Activated T-cell treated with anti-CD3 and anti-CD28 coated beads, Interleukin-2, amount 50 U/mL, for 4 hours (primary cell): ENCODE data around the gene MSMP. TPM values are rescaled to one million over a fixed set of nuclear protein-coding genes. Genes with fewer than 3 reads are reported as not detected.
A peak's percentile ranks its signal among the peaks of the same experiment; 100 is the strongest.

Experiments
- ATAC-seq, 2 donors: fragments of 200-7000 bp; cut with Tn5 transposase; one replicate each; pipeline ENCODE4 v1.10.0; 2021
- DNase-seq: peaks from one replicate; pipeline ENCODE4 v3.0.0-alpha.2; 2020
- H3K27me3 Mint-ChIP-seq: one replicate; pipeline ENCODE4 v1.8.0; 2021; ENCODE audit warnings: low read depth, mixed read lengths
- H3K36me3 Mint-ChIP-seq: one replicate; pipeline ENCODE4 v1.8.0; 2022; ENCODE audit warnings: mixed read lengths; ENCODE audit not compliant: insufficient read depth
- H3K4me1 Mint-ChIP-seq: one replicate; pipeline ENCODE4 v1.8.0; 2021; ENCODE audit warnings: low read depth, mixed read lengths
- H3K4me3 Mint-ChIP-seq: one replicate; pipeline ENCODE4 v1.8.0; 2021; ENCODE audit warnings: mild to moderate bottlenecking, moderate library complexity, mixed read lengths
- H3K9me3 Mint-ChIP-seq: one replicate; pipeline ENCODE4 v1.8.0; 2021; ENCODE audit warnings: mixed read lengths
- total RNA-seq, 3 donors: library from RNA; stranded (reverse); gene quantifications; one replicate each; pipeline ENCODE4 v1.2.1, GENCODE V29; 2021

Gene MSMP
- total RNA-seq, 3 donors from 2014 or later = 0.84 to 1.4 (median 0.86) TPM

DNA sequence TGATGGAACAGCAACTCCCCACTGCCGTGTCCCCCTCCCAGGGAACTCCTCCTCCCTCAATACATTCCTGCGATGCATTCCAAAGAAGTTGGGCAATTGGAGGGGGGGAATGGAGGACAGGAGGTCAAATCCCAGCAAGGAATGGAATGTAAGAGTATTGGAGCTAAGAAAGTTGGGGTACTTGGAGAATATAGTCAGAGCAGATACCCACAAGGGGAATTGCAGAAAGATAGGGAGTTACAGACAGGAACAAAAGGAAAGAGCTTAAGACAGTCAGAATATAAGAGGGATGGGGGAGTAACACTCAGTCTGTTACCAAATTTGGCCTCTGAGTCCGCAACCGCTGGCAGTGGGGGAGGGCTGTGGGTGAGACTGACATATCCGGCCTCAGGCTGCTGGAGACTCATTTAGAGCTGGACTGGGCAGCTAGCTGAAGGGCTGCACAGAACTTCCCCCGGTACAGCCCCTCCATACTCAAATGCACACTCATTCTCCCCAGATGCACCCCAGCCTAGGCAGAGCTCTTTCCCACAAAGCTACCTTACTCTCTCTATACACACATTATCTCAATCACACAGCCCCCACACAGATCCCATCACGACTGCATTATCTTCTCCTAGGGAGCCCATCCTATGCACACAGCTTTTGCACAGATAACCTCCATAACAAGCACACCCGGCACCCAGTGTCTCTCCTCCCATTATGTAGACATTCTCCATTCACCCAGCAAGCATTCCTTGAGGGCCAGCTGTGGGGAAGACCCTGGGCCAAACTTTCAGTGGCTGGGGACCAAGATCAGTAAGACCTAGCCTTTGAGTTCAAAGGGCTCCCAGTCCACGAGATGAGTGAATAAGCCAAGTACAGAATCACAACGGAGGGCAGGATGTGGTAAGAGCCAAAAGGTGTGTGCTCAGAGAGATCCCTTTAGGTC lies 25.8 kb downstream of the MSMP start:
- no peak for DNase-seq
- peaks cover 21% of the 10 kb centered on the region for H3K36me3 Mint-ChIP-seq

DNA sequence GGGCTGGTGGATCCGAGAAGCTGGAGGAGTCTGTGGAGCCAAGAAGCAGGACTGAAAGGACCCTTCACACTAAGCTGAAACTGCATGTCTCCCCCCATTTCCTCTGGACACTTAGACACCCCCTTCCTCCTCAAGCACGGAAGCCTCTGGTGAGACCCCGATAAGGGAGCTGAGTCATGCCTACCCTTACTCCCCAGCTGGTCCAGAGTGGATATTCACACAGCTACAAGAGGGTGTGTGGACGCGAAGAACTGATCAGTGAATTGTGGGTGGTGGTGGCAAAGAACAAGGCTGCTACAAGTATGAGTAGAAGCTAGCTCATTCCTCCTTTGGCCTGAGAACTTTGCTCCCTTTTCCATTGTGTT lies 26.4 kb downstream of the MSMP start:
- H3K4me1 Mint-ChIP-seq = peaks cover 5% of the 10 kb centered on the region
- no peaks in the 10 kb centered on the region for H3K27me3 Mint-ChIP-seq
- no peak for DNase-seq
- H3K36me3 Mint-ChIP-seq = peaks cover 24% of the 10 kb centered on the region
- H3K9me3 Mint-ChIP-seq = no peaks in the 10 kb centered on the region
- H3K4me3 Mint-ChIP-seq = peak overlapping the region; percentile 9
- ATAC-seq = no peak

More for the DNA sequence above, 25.8 kb downstream of the MSMP start:
- peaks cover 11% of the 10 kb centered on the region for H3K4me1 Mint-ChIP-seq
- H3K4me3 Mint-ChIP-seq = no peak overlapping the region
- no peak for ATAC-seq
- no peaks in the 10 kb centered on the region for H3K27me3 Mint-ChIP-seq
- H3K9me3 Mint-ChIP-seq = no peaks in the 10 kb centered on the region

DNA sequence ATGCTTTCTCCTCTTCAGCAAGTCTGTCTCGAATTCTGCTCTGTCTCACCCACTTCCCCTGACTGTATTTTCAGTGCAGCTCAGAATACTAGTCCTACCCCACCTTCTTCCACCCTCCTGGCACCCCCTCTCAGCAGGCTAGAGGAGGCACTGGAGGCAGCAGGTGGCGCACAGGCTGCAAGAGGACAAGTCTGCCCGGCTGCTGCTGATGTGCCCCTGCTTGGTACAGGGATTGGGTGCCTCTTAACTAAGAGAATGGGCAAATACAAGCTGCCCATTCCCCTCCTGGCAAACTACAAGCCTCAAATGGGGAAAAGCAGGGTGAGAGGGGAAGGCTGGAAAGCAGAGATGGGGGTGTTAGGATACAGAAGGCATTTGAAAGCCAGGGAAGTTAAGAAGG lies 27.1 kb downstream of the MSMP start:
- DNase-seq (peak; percentile 28), ATAC-seq (peak; percentile 32 to 35)

GRCh38 chr9:35725362-35725761 lies 28.7 kb downstream of the MSMP start:
- DNase-seq = no peak
- no peaks in the 10 kb centered on the region for H3K27me3 Mint-ChIP-seq
- no peak overlapping the region for H3K4me3 Mint-ChIP-seq
- no peaks in the 10 kb centered on the region for H3K9me3 Mint-ChIP-seq
- no peak for ATAC-seq
- H3K36me3 Mint-ChIP-seq = peaks cover 41% of the 10 kb centered on the region
- peaks cover 4% of the 10 kb centered on the region for H3K4me1 Mint-ChIP-seq

More for the DNA sequence above, 27.1 kb downstream of the MSMP start:
- Mint-ChIP-seq H3K9me3 (no peaks in the 10 kb centered on the region), H3K4me1 (peaks cover 4% of the 10 kb centered on the region), H3K36me3 (peaks cover 30% of the 10 kb centered on the region), H3K27me3 (no peaks in the 10 kb centered on the region), H3K4me3 (peak overlapping the region; percentile 40)

GRCh38 chr9:35723908-35724307 lies 30.2 kb downstream of the MSMP start:
- Mint-ChIP-seq H3K4me3 (no peak overlapping the region), H3K27me3 (no peaks in the 10 kb centered on the region), H3K36me3 (peaks cover 51% of the 10 kb centered on the region), H3K9me3 (no peaks in the 10 kb centered on the region), H3K4me1 (peaks cover 4% of the 10 kb centered on the region)
- DNase-seq (no peak), ATAC-seq (no peak)

- Mint-ChIP-seq H3K9me3 (no peaks in the 10 kb centered on the region), H3K4me1 (peaks cover 4% of the 10 kb centered on the region), H3K4me3 (no peak overlapping the region), H3K36me3 (peaks cover 53% of the 10 kb centered on the region), H3K27me3 (no peaks in the 10 kb centered on the region)
- no peak for DNase-seq
- no peak for ATAC-seq
Observed at GRCh38 chr9:35723426-35723825, 30.6 kb downstream of the MSMP start.

- H3K27me3 Mint-ChIP-seq = no peaks in the 10 kb centered on the region
- DNase-seq (no peak), ATAC-seq (no peak)
- peaks cover 74% of the 10 kb centered on the region for H3K36me3 Mint-ChIP-seq
- peaks cover 1% of the 10 kb centered on the region for H3K4me1 Mint-ChIP-seq
- no peak overlapping the region for H3K4me3 Mint-ChIP-seq
- H3K9me3 Mint-ChIP-seq = no peaks in the 10 kb centered on the region
Observed at GRCh38 chr9:35719546-35719945, 34.5 kb downstream of the MSMP start.

GRCh38 chr9:35718721-35719511 lies 35.2 kb downstream of the MSMP start:
- Mint-ChIP-seq H3K9me3 (no peaks in the 10 kb centered on the region), H3K36me3 (peaks cover 72% of the 10 kb centered on the region), H3K27me3 (no peaks in the 10 kb centered on the region), H3K4me1 (no peaks in the 10 kb centered on the region), H3K4me3 (no peak overlapping the region)
- no peak for ATAC-seq
- no peak for DNase-seq

DNA sequence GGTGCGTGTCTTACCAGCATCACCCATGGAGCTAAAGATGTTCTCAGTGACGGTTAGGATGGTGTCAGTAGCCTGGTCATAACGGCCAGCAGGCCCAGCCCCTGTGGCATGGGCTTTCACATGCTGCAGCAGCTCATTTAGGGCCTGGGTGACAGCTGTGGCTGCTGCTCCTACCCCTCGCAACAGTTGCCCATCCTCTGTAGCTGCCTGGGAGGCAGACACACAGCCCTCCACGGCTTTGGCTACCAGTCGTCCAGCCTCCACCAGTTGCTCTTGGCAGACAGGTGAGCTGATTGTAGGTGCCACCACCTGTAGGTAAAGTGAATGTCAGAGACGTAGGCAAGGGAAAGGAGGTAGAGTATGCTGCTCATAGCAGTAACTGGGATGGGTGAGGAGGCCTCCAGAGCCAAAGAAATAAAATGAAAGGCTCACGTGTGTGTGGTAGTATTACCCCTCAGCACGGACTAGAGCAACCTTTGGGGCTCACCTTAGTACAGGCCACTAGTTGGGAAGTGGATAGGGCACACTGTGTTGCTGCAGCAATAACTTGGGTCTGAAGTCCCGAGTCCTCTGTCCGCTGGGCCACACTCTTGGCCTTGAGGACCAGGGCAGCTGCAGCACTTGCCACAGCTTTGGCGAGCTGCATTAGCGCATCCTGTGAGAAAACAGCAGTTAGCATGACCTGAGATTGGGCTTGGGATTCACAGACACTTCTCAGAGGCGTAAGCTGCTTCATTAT lies 36.8 kb downstream of the MSMP start:
- H3K36me3 Mint-ChIP-seq = peaks cover 60% of the 10 kb centered on the region
- no peak overlapping the region for H3K4me3 Mint-ChIP-seq
- DNase-seq (no peak), ATAC-seq (no peak)
- no peaks in the 10 kb centered on the region for H3K9me3 Mint-ChIP-seq
- no peaks in the 10 kb centered on the region for H3K4me1 Mint-ChIP-seq
- no peaks in the 10 kb centered on the region for H3K27me3 Mint-ChIP-seq

DNA sequence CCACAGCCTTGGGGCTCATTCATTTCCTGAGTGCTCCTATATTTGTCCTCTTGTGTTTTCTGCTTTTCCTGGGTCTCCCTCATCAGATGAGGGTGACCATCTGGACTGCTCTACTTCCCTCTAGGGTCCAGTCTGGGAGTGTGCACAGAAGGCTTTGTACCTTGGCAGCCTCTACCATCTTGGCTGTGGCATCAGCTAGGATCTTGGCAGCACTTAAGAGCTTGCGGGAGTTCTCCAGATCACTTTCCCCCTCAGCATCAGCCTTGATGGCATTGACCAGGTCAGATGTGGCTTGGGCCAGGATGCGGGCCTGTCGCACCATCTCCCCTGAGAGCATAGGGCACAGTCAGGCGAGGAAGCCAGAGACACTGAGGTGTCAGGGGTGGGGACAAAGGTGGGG lies 37.8 kb downstream of the MSMP start:
- Mint-ChIP-seq H3K9me3 (no peaks in the 10 kb centered on the region), H3K36me3 (peaks cover 59% of the 10 kb centered on the region), H3K4me1 (peaks cover 3% of the 10 kb centered on the region), H3K4me3 (no peak overlapping the region), H3K27me3 (no peaks in the 10 kb centered on the region)
- DNase-seq (no peak), ATAC-seq (no peak)

GRCh38 chr9:35714579-35715252 lies 39.4 kb downstream of the MSMP start:
- DNase-seq (no peak), ATAC-seq (no peak)
- peaks cover 64% of the 10 kb centered on the region for H3K36me3 Mint-ChIP-seq
- no peaks in the 10 kb centered on the region for H3K27me3 Mint-ChIP-seq
- no peaks in the 10 kb centered on the region for H3K9me3 Mint-ChIP-seq
- peaks cover 3% of the 10 kb centered on the region for H3K4me1 Mint-ChIP-seq
- H3K4me3 Mint-ChIP-seq = no peak overlapping the region

DNA sequence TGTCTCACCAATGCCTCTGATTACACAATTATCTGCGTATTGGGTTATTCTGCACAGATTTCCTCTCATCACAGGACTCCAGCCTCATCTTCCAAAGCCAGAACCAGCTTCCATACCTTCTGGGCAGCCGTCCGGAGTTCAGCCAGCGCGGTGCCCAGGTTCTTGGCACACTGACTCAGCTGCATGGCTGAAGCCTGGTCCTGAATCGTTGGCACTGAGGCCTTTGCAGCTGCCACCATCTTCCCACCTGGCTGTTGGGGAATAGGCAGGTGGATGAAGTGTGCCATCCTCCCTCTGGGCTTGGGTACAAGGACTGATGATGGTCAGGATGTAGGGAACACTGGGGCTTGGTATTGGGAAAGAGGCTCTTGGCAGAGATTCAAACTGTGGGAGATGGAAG lies 40.0 kb downstream of the MSMP start:
- ATAC-seq (no peak), DNase-seq (no peak)
- H3K4me1 Mint-ChIP-seq = peaks cover 3% of the 10 kb centered on the region
- H3K4me3 Mint-ChIP-seq = no peak overlapping the region
- H3K36me3 Mint-ChIP-seq = peaks cover 61% of the 10 kb centered on the region
- no peaks in the 10 kb centered on the region for H3K27me3 Mint-ChIP-seq
- no peaks in the 10 kb centered on the region for H3K9me3 Mint-ChIP-seq

DNA sequence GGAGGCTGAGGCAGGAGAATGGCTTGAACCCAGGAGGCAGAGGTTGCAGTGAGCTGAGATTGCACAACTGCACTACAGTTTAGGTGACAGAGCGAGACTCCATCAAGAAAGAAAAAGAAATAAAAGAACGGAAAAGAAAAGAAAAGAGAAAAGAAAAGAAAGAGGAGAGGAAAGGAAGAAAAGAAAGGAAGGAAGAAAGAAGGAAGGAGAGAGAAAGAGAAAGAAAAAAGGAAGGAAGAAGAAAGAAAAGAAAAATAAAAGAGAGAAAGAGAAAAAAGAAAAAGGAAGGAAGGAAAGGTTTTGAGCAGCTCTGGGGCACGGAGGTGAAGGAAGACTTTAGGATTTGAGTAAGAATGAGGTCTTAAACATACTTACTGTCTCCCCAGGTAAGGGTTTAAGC lies 40.5 kb downstream of the MSMP start:
- no peak for ATAC-seq
- H3K36me3 Mint-ChIP-seq = peaks cover 60% of the 10 kb centered on the region
- H3K27me3 Mint-ChIP-seq = no peaks in the 10 kb centered on the region

More for the DNA sequence above, 40.5 kb downstream of the MSMP start:
- no peaks in the 10 kb centered on the region for H3K9me3 Mint-ChIP-seq
- peaks cover 3% of the 10 kb centered on the region for H3K4me1 Mint-ChIP-seq
- no peak overlapping the region for H3K4me3 Mint-ChIP-seq
- DNase-seq = no peak
